Liver (tissue), 9 donors: ENCODE results near the gene PDE6D. TPM values are rescaled to one million over a fixed set of nuclear protein-coding genes. Genes with fewer than 3 reads are reported as not detected.

Experiments
- DNase-seq: peaks from one replicate; pipeline ENCODE4 v3.0.0-alpha.2; 2017; ENCODE audit warnings: low spot score
- H3K27ac ChIP-seq, 2 donors: one replicate each; pipeline ENCODE4 v1.7.0; 2013; ENCODE audit warnings: inconsistent platforms in 2 of 2, low read length in 2 of 2, control low read depth in 1 of 2, low read depth in 1 of 2, mild to moderate bottlenecking in 1 of 2
- H3K27me3 ChIP-seq, 4 donors: one replicate each; pipeline versions ENCODE4 v1.6.1 to v1.7.0; 2013; ENCODE audit warnings: low read length in 3 of 4, inconsistent platforms in 1 of 4, mild to moderate bottlenecking in 1 of 4, moderate library complexity in 1 of 4; ENCODE audit not compliant: control insufficient read depth in 4 of 4, insufficient read depth in 4 of 4
- H3K36me3 ChIP-seq, 4 donors: one replicate each; pipeline versions ENCODE4 v1.6.1 to v1.7.0; 2013; ENCODE audit warnings: low read length in 3 of 4, mild to moderate bottlenecking in 3 of 4, low read depth in 1 of 4, moderate library complexity in 1 of 4; ENCODE audit not compliant: control insufficient read depth in 4 of 4, insufficient read depth in 3 of 4
- H3K4me1 ChIP-seq, 4 donors: one replicate each; pipeline versions ENCODE4 v1.6.1 to v1.7.0; 2013; ENCODE audit warnings: low read length in 3 of 4, mild to moderate bottlenecking in 3 of 4, moderate library complexity in 1 of 4; ENCODE audit not compliant: control insufficient read depth in 4 of 4, insufficient read depth in 4 of 4
- H3K4me3 ChIP-seq, 3 donors: one replicate each; pipeline versions ENCODE4 v1.6.1 to v1.7.0; 2013; ENCODE audit warnings: low read length in 3 of 3, control low read depth in 1 of 3, low read depth in 1 of 3, mild to moderate bottlenecking in 1 of 3
- H3K9ac ChIP-seq, 2 donors: one replicate each; pipeline ENCODE4 v1.7.0; 2013; ENCODE audit warnings: low read length in 2 of 2, mild to moderate bottlenecking in 2 of 2, moderate library complexity in 2 of 2, control low read depth in 1 of 2, low read depth in 1 of 2
- H3K9me3 ChIP-seq, 4 donors: one replicate each; pipeline versions ENCODE4 v1.6.1 to v1.7.0; 2013; ENCODE audit warnings: low read length in 3 of 4; ENCODE audit not compliant: control insufficient read depth in 4 of 4
- EGR1 ChIP-seq, 2 donors: IDR thresholded peaks; 2 replicates each; pipeline ENCODE4 v1.6.1; 2016 to 2018; ENCODE audit warnings: antibody characterized with exemption in 2 of 2, low read depth in 2 of 2
- FOXA1 ChIP-seq: IDR thresholded peaks from 2 replicates; pipeline ENCODE4 v1.6.1; 2016; ENCODE audit warnings: antibody characterized with exemption
- FOXA2 ChIP-seq: IDR thresholded peaks from 2 replicates; pipeline ENCODE4 v1.6.1; 2016; ENCODE audit warnings: antibody characterized with exemption
- GABPA ChIP-seq, 2 donors: IDR thresholded peaks in 1 of 2; conservative IDR thresholded peaks in 1 of 2; 2 replicates each; pipeline ENCODE4 v1.6.1; 2016; ENCODE audit warnings: antibody characterized with exemption in 2 of 2, mild to moderate bottlenecking in 1 of 2, moderate library complexity in 1 of 2
- HNF4A ChIP-seq, 2 donors: conservative IDR thresholded peaks; 2 replicates each; pipeline ENCODE4 v1.6.1; 2016; ENCODE audit warnings: antibody characterized with exemption in 2 of 2, mild to moderate bottlenecking in 2 of 2
- HNF4G ChIP-seq: IDR thresholded peaks from 2 replicates; pipeline ENCODE4 v1.6.1; 2016; ENCODE audit warnings: antibody characterized with exemption
- JUND ChIP-seq, 2 donors: IDR thresholded peaks; 2 replicates each; pipeline ENCODE4 v1.6.1; 2016; ENCODE audit warnings: antibody characterized with exemption in 2 of 2
- NR2F2 ChIP-seq: IDR thresholded peaks from 2 replicates; pipeline ENCODE4 v1.6.1; 2016; ENCODE audit warnings: antibody characterized with exemption
- RAD21 ChIP-seq, 2 donors: IDR thresholded peaks; 2 replicates each; pipeline ENCODE4 v1.6.1; 2016; ENCODE audit warnings: antibody characterized with exemption in 2 of 2, mild to moderate bottlenecking in 2 of 2
- RXRA ChIP-seq, 2 donors: IDR thresholded peaks; 2 replicates each; pipeline ENCODE4 v1.6.1; 2017 to 2018; ENCODE audit warnings: antibody characterized with exemption in 2 of 2, mild to moderate bottlenecking in 1 of 2
- SP1 ChIP-seq: IDR thresholded peaks from 2 replicates; pipeline ENCODE4 v1.6.1; 2018; ENCODE audit warnings: antibody characterized with exemption, mild to moderate bottlenecking
- TAF1 ChIP-seq: conservative IDR thresholded peaks from 2 replicates; pipeline ENCODE4 v1.6.1; 2016; ENCODE audit warnings: antibody characterized with exemption, mild to moderate bottlenecking
- YY1 ChIP-seq: IDR thresholded peaks from 2 replicates; pipeline ENCODE4 v1.6.1; 2016; ENCODE audit warnings: antibody characterized with exemption, mild to moderate bottlenecking
- WGBS: extraction: QIAGEN DNeasy Blood & Tissue Kit; methylation state at CpG from one replicate; pipeline ENCODE4 v1.1.7; 2013; 5-methylcytosine and 5-hydroxymethylcytosine counted together
- polyA plus RNA-seq, 2 donors: library from polyadenylated mRNA; stranded (reverse) in 1 of 2; unstranded in 1 of 2; fragments of 200-250 nt in 1 of 2; fragments of >200 nt in 1 of 2; fragmentation: Nextera tagmentation in 1 of 2; extraction: Ambion mirVana in 1 of 2; gene quantifications; one replicate each; pipeline versions ENCODE4 v1.2.1 to v1.2.3, GENCODE V29; 2013 to 2015
- total RNA-seq, 2 donors: library from RNA; depleted of rRNA; stranded (reverse); fragments of >200 nt; gene quantifications; one replicate each; pipeline ENCODE4 v1.2.3, GENCODE V29; 2014
- TF ChIP-seq, protein P1 (sequence below): IDR thresholded peaks from 2 replicates; pipeline ENCODE4 v1.6.1; 2016; ENCODE audit warnings: antibody characterized with exemption
- TF ChIP-seq, protein P2 (sequence below): IDR thresholded peaks from 2 replicates; pipeline ENCODE4 v1.6.1; 2016; ENCODE audit warnings: antibody characterized with exemption
- TF ChIP-seq, protein P3 (sequence below): fragments of 150-350 bp; IDR thresholded peaks from 2 replicates; pipeline ENCODE4 v1.5.1; 2017; ENCODE audit warnings: improper control_type of control experiment, low read depth, low read length; ENCODE audit not compliant: missing input control
- TF ChIP-seq, protein P4 (sequence below): IDR thresholded peaks from 2 replicates; pipeline ENCODE4 v1.6.1; 2016; ENCODE audit warnings: antibody characterized with exemption
- TF ChIP-seq, protein P5 (sequence below): IDR thresholded peaks from 2 replicates; pipeline ENCODE4 v1.6.1; 2016; ENCODE audit warnings: antibody characterized with exemption, mild to moderate bottlenecking
- donor health status: healthy.
- donor health status: healthy.
- donor health status: healthy.
- donor health status: healthy.
- donor health status: healthy.

The PDE6D gene
- total and polyA plus RNA-seq, 4 donors, result 6.6 to 8.5 (median 7.0) TPM

DNA sequence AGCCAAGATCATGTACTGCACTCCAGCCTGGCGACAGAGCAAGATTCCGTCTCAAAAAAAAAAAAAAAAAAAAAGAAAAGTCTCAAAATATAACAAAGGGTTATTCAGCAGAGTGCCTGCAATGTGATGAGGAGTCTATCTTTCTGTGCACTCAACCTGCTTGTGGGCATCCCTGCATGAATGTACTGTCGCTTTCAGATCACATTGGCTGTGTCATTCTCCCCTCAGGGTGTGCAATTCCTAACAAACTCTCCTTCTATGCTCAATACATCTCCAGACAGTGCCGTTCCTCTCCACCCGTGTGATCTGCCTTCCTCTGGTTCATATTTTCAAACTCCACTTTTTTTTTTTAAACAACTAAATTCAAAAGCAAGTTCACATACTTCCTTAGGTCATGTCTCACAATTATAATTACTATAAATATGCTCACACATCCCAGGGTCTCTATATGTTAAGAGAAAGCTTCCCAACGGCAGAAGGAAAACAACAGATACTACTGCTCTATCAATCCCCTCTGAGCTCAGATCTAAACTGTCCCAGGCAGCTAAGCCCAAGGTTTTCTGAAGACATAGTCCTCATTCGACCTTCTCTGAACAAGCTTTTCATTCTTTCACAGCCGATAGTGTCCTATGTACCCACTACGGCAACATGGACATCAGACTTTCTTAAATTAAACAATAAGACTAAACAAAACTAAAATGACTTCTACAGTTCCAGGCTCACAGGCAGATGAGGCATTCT, 37.5 kb downstream of the PDE6D start:
- Histone ChIP-seq H3K9ac (no peak overlapping the region), H3K9me3 (no peaks in the 10 kb centered on the region), H3K27me3 (no peaks in the 10 kb centered on the region), H3K27ac (no peak overlapping the region), H3K4me3 (no peak overlapping the region), H3K4me1 (peaks cover 0 to 1% (median under 1%) of the 10 kb centered on the region in 4 donors), H3K36me3 (no peaks in the 10 kb centered on the region)
- TF ChIP-seq TAF1 (no peak), YY1 (no peak), HNF4G (no peak), JUND (IDR thresholded peaks at IDR 0.05) (no peak), EGR1 (IDR thresholded peaks at IDR 0.05; ENCODE audit: low read depth in 2 of 2) (no peak), RAD21 (IDR thresholded peaks at IDR 0.05) (no peak), SP1 (no peak), HNF4A (conservative IDR thresholded peaks at IDR 0.05) (no peak), FOXA1 (no peak), RXRA (IDR thresholded peaks at IDR 0.05) (no peak), GABPA (IDR thresholded peaks at IDR 0.05 in 1 of 2, conservative IDR thresholded peaks at IDR 0.05 in 1 of 2) (no peak), NR2F2 (no peak), FOXA2 (no peak)
- TF ChIP-seq, protein P1, sequence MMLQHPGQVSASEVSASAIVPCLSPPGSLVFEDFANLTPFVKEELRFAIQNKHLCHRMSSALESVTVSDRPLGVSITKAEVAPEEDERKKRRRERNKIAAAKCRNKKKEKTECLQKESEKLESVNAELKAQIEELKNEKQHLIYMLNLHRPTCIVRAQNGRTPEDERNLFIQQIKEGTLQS, result no peak
- TF ChIP-seq, protein P2, sequence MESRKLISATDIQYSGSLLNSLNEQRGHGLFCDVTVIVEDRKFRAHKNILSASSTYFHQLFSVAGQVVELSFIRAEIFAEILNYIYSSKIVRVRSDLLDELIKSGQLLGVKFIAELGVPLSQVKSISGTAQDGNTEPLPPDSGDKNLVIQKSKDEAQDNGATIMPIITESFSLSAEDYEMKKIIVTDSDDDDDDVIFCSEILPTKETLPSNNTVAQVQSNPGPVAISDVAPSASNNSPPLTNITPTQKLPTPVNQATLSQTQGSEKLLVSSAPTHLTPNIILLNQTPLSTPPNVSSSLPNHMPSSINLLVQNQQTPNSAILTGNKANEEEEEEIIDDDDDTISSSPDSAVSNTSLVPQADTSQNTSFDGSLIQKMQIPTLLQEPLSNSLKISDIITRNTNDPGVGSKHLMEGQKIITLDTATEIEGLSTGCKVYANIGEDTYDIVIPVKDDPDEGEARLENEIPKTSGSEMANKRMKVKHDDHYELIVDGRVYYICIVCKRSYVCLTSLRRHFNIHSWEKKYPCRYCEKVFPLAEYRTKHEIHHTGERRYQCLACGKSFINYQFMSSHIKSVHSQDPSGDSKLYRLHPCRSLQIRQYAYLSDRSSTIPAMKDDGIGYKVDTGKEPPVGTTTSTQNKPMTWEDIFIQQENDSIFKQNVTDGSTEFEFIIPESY, result no peak
- TF ChIP-seq, protein P3, sequence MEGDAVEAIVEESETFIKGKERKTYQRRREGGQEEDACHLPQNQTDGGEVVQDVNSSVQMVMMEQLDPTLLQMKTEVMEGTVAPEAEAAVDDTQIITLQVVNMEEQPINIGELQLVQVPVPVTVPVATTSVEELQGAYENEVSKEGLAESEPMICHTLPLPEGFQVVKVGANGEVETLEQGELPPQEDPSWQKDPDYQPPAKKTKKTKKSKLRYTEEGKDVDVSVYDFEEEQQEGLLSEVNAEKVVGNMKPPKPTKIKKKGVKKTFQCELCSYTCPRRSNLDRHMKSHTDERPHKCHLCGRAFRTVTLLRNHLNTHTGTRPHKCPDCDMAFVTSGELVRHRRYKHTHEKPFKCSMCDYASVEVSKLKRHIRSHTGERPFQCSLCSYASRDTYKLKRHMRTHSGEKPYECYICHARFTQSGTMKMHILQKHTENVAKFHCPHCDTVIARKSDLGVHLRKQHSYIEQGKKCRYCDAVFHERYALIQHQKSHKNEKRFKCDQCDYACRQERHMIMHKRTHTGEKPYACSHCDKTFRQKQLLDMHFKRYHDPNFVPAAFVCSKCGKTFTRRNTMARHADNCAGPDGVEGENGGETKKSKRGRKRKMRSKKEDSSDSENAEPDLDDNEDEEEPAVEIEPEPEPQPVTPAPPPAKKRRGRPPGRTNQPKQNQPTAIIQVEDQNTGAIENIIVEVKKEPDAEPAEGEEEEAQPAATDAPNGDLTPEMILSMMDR, result no peak
- TF ChIP-seq, protein P4, sequence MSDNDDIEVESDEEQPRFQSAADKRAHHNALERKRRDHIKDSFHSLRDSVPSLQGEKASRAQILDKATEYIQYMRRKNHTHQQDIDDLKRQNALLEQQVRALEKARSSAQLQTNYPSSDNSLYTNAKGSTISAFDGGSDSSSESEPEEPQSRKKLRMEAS, result no peak
- TF ChIP-seq, protein P5, sequence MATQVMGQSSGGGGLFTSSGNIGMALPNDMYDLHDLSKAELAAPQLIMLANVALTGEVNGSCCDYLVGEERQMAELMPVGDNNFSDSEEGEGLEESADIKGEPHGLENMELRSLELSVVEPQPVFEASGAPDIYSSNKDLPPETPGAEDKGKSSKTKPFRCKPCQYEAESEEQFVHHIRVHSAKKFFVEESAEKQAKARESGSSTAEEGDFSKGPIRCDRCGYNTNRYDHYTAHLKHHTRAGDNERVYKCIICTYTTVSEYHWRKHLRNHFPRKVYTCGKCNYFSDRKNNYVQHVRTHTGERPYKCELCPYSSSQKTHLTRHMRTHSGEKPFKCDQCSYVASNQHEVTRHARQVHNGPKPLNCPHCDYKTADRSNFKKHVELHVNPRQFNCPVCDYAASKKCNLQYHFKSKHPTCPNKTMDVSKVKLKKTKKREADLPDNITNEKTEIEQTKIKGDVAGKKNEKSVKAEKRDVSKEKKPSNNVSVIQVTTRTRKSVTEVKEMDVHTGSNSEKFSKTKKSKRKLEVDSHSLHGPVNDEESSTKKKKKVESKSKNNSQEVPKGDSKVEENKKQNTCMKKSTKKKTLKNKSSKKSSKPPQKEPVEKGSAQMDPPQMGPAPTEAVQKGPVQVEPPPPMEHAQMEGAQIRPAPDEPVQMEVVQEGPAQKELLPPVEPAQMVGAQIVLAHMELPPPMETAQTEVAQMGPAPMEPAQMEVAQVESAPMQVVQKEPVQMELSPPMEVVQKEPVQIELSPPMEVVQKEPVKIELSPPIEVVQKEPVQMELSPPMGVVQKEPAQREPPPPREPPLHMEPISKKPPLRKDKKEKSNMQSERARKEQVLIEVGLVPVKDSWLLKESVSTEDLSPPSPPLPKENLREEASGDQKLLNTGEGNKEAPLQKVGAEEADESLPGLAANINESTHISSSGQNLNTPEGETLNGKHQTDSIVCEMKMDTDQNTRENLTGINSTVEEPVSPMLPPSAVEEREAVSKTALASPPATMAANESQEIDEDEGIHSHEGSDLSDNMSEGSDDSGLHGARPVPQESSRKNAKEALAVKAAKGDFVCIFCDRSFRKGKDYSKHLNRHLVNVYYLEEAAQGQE, result no peak
- 78% methylated on average over 9 of the region's 9 CpGs for WGBS
- no peak for DNase-seq
